ENCODE data around the gene DHX8. TPM values are rescaled to one million over a fixed set of nuclear protein-coding genes. Genes with fewer than 3 reads are reported as not detected.

Gene DHX8
- total and polyA plus RNA-seq, 2 experiments from 2014 or later: 16.4 to 30.7 TPM

GRCh38 chr17:43547189-43547550 is 63.4 kb downstream of the DHX8 start:
- H3K36me3 ChIP-seq: no peaks in the 10 kb centered on the region
- no peak overlapping the region for H3K27ac ChIP-seq
- DNase-seq (ENCODE audit: low read depth in 1 of 2, low spot score in 1 of 2): no peak
- no peaks in the 10 kb centered on the region for H3K9me3 ChIP-seq (ENCODE audit: low read depth)
- TF ChIP-seq CTCF (IDR thresholded peaks at IDR 0.05; ENCODE audit: low read depth, low read length): no peak
- H3K27me3 ChIP-seq: peaks cover 59% of the 10 kb centered on the region
- peaks cover 16% of the 10 kb centered on the region for H3K4me1 ChIP-seq (ENCODE audit: low read depth)
- no peak overlapping the region for H3K4me3 ChIP-seq

GRCh38 chr17:43547659-43548256 is 64.0 kb downstream of the DHX8 start:
- TF ChIP-seq CTCF (IDR thresholded peaks at IDR 0.05; ENCODE audit: low read depth, low read length): no peak
- Histone ChIP-seq H3K36me3 (no peaks in the 10 kb centered on the region), H3K4me1 (ENCODE audit: low read depth) (peaks cover 22% of the 10 kb centered on the region), H3K4me3 (no peak overlapping the region), H3K27ac (no peak overlapping the region), H3K9me3 (ENCODE audit: low read depth) (no peaks in the 10 kb centered on the region), H3K27me3 (peaks cover 53% of the 10 kb centered on the region)
- DNase-seq (ENCODE audit: low read depth in 1 of 2, low spot score in 1 of 2): no peak

- DNase-seq (ENCODE audit: low read depth in 1 of 2, low spot score in 1 of 2): no peak
- peaks cover 21% of the 10 kb centered on the region for H3K4me1 ChIP-seq (ENCODE audit: low read depth)
- no peak for TF ChIP-seq CTCF (IDR thresholded peaks at IDR 0.05; ENCODE audit: low read depth, low read length)
- H3K27ac ChIP-seq: no peak overlapping the region
- H3K36me3 ChIP-seq: no peaks in the 10 kb centered on the region
- no peak overlapping the region for H3K4me3 ChIP-seq
- peaks cover 42% of the 10 kb centered on the region for H3K27me3 ChIP-seq
- H3K9me3 ChIP-seq (ENCODE audit: low read depth): no peaks in the 10 kb centered on the region
Measured at GRCh38 chr17:43548689-43549379, 65.1 kb downstream of the DHX8 start.

GRCh38 chr17:43549496-43549895 is 65.7 kb downstream of the DHX8 start:
- Histone ChIP-seq H3K27me3 (peaks cover 36% of the 10 kb centered on the region), H3K4me3 (no peak overlapping the region), H3K27ac (no peak overlapping the region), H3K4me1 (ENCODE audit: low read depth) (peaks cover 25% of the 10 kb centered on the region), H3K9me3 (ENCODE audit: low read depth) (no peaks in the 10 kb centered on the region), H3K36me3 (no peaks in the 10 kb centered on the region)
- no peak for DNase-seq (ENCODE audit: low read depth in 1 of 2, low spot score in 1 of 2)
- no peak for TF ChIP-seq CTCF (IDR thresholded peaks at IDR 0.05; ENCODE audit: low read depth, low read length)

GRCh38 chr17:43550754-43551153 is 67.0 kb downstream of the DHX8 start:
- Histone ChIP-seq H3K36me3 (no peaks in the 10 kb centered on the region), H3K27me3 (peaks cover 23% of the 10 kb centered on the region), H3K9me3 (ENCODE audit: low read depth) (no peaks in the 10 kb centered on the region), H3K4me1 (ENCODE audit: low read depth) (peaks cover 19% of the 10 kb centered on the region), H3K27ac (no peak overlapping the region), H3K4me3 (no peak overlapping the region)
- no peak for DNase-seq (ENCODE audit: low read depth in 1 of 2, low spot score in 1 of 2)
- TF ChIP-seq CTCF (IDR thresholded peaks at IDR 0.05; ENCODE audit: low read depth, low read length): no peak
